Cardiac muscle cell (in vitro differentiated cells and primary cell): Measurements from ENCODE around the gene DLD. TPM values are rescaled to one million over a fixed set of nuclear protein-coding genes. Genes with fewer than 3 reads are reported as not detected.

Experiments
- DNase-seq, 2 donors: peaks; one replicate each; pipeline versions ENCODE4 v3.0.0 to v3.0.0-alpha.2; 2010 to 2017; ENCODE audit warnings: low read depth in 1 of 2, low spot score in 1 of 2
- H3K27ac ChIP-seq: fragments of 200-600 bp; sonication (generic); 2 replicates; pipeline ENCODE4 v1.5.1; 2016
- H3K27me3 ChIP-seq: fragments of 200-600 bp; sonication (generic); 2 replicates; pipeline ENCODE4 v1.6.0; 2016; ENCODE audit warnings: control low read depth
- H3K36me3 ChIP-seq: fragments of 200-600 bp; sonication (generic); 2 replicates; pipeline ENCODE4 v1.5.1; 2016; ENCODE audit warnings: control low read depth
- H3K4me1 ChIP-seq: fragments of 200-600 bp; sonication (generic); 2 replicates; pipeline ENCODE4 v1.8.1; 2017; ENCODE audit warnings: low read depth, mild to moderate bottlenecking, mixed run types
- H3K4me3 ChIP-seq: fragments of 200-600 bp; sonication (generic); 2 replicates; pipeline ENCODE4 v1.5.1; 2016; ENCODE audit warnings: mild to moderate bottlenecking
- H3K9me3 ChIP-seq: fragments of 200-600 bp; sonication (generic); 2 replicates; pipeline ENCODE4 v1.5.1; 2017; ENCODE audit warnings: low read depth, mild to moderate bottlenecking, control low read depth
- CTCF ChIP-seq: IDR thresholded peaks from 2 replicates; pipeline ENCODE4 v1.5.1; 2012; ENCODE audit warnings: low read depth, mild to moderate bottlenecking, low read length
- polyA plus RNA-seq: library from polyadenylated mRNA; unstranded; fragments of >200 nt; fragmentation: Nextera tagmentation; extraction: Ambion mirVana; gene quantifications from 2 replicates; pipeline ENCODE4 v1.2.1, GENCODE V29; 2016
- total RNA-seq: library from RNA; depleted of rRNA; stranded (reverse); fragments of >200 nt; gene quantifications from 2 replicates; pipeline ENCODE4 v1.2.3, GENCODE V29; 2016

The DLD gene
- total and polyA plus RNA-seq, 2 experiments from 2014 or later: 199 to 250 TPM

GRCh38 chr7:107964510-107964909 is 73.5 kb downstream of the DLD start:
- DNase-seq: no peak
- peaks cover 12% of the 10 kb centered on the region for H3K4me1 ChIP-seq
- H3K36me3 ChIP-seq: no peaks in the 10 kb centered on the region
- H3K4me3 ChIP-seq: no peak overlapping the region
- H3K9me3 ChIP-seq: no peaks in the 10 kb centered on the region
- no peak for TF ChIP-seq CTCF
- H3K27ac ChIP-seq: no peak overlapping the region
- H3K27me3 ChIP-seq: no peaks in the 10 kb centered on the region

GRCh38 chr7:107966711-107967110 is 75.7 kb downstream of the DLD start:
- H3K27ac ChIP-seq: peak overlapping the region; percentile 80

GRCh38 chr7:107967420-107967819 is 76.4 kb downstream of the DLD start:
- DNase-seq: no peak
- H3K4me1 ChIP-seq: peaks cover 24% of the 10 kb centered on the region
- no peaks in the 10 kb centered on the region for H3K36me3 ChIP-seq
- no peaks in the 10 kb centered on the region for H3K27me3 ChIP-seq
- no peak for TF ChIP-seq CTCF
- peak overlapping the region; percentile 80 for H3K27ac ChIP-seq
- H3K4me3 ChIP-seq: no peak overlapping the region
- H3K9me3 ChIP-seq: no peaks in the 10 kb centered on the region

More at GRCh38 chr7:107966711-107967110, 75.7 kb downstream of the DLD start:
- Histone ChIP-seq H3K27me3 (no peaks in the 10 kb centered on the region), H3K36me3 (no peaks in the 10 kb centered on the region), H3K4me3 (no peak overlapping the region), H3K9me3 (no peaks in the 10 kb centered on the region), H3K4me1 (peaks cover 17% of the 10 kb centered on the region)
- no peak for TF ChIP-seq CTCF
- DNase-seq: peak; percentile 74 to 83

DNA sequence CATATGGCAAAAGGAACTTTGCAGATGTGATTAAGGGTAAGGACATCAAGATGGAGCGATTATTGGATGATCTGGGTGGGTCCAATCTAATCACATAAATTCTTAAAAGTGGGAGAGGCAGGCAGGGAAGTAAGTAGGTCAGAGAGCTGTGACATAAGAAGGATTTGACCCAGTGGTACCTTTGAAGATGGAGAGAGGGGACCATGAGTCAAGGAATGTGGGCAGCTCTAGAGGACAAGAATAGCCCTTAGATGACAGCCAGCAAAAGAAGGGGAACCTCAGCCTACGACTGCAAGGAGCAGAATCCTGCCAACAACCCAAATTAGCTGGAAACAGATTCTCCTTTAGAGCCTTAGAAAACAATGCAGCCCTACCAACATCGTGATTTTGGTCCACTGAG is 77.5 kb downstream of the DLD start:
- H3K27ac ChIP-seq: no peak overlapping the region
- peaks cover 26% of the 10 kb centered on the region for H3K4me1 ChIP-seq
- TF ChIP-seq CTCF: no peak
- H3K9me3 ChIP-seq: no peaks in the 10 kb centered on the region
- no peak overlapping the region for H3K4me3 ChIP-seq
- no peaks in the 10 kb centered on the region for H3K36me3 ChIP-seq
- no peaks in the 10 kb centered on the region for H3K27me3 ChIP-seq
- no peak for DNase-seq

- no peak for TF ChIP-seq CTCF
- Histone ChIP-seq H3K27ac (no peak overlapping the region), H3K4me1 (peaks cover 26% of the 10 kb centered on the region), H3K9me3 (no peaks in the 10 kb centered on the region), H3K4me3 (no peak overlapping the region), H3K36me3 (no peaks in the 10 kb centered on the region), H3K27me3 (no peaks in the 10 kb centered on the region)
- no peak for DNase-seq
Measured at GRCh38 chr7:107969856-107970255, 78.9 kb downstream of the DLD start.

Other genes starting within 250 kb of the DLD start
- 0.89 TPM in 1 of 2 replicates, not detected in the other for gene SLC26A4, start 230.4 kb upstream of the DLD start, total RNA-seq
- not detected in 2 replicates for gene SLC26A4, start 230.4 kb upstream of the DLD start, polyA plus RNA-seq
- 19.0 and 20.0 TPM in 2 replicates for gene CBLL1, start 147.0 kb upstream of the DLD start, total RNA-seq
- gene CBLL1, start 147.0 kb upstream of the DLD start, polyA plus RNA-seq: 18.1 and 25.3 TPM in 2 replicates
- not detected in 2 replicates for gene SLC26A3, start 88.0 kb upstream of the DLD start, total RNA-seq
- 0.05 and 0.06 TPM in 2 replicates for gene SLC26A3, start 88.0 kb upstream of the DLD start, polyA plus RNA-seq
- gene LAMB1, start 112.0 kb downstream of the DLD start, total RNA-seq: 32.8 and 34.0 TPM in 2 replicates
- gene LAMB1, start 112.0 kb downstream of the DLD start, polyA plus RNA-seq: 28.7 and 31.8 TPM in 2 replicates
- not detected in 2 replicates for gene LAMB4, start 239.2 kb downstream of the DLD start, total RNA-seq
- gene LAMB4, start 239.2 kb downstream of the DLD start, polyA plus RNA-seq: not detected in 2 replicates